ENCODE results near the gene ZDHHC7.
"Not testable (repeated sequence)": the region's sequence is repeated elsewhere in the genome, so short reads cannot be mapped to it uniquely, and the experiment has no call there.

The ZDHHC7 gene

DNA sequence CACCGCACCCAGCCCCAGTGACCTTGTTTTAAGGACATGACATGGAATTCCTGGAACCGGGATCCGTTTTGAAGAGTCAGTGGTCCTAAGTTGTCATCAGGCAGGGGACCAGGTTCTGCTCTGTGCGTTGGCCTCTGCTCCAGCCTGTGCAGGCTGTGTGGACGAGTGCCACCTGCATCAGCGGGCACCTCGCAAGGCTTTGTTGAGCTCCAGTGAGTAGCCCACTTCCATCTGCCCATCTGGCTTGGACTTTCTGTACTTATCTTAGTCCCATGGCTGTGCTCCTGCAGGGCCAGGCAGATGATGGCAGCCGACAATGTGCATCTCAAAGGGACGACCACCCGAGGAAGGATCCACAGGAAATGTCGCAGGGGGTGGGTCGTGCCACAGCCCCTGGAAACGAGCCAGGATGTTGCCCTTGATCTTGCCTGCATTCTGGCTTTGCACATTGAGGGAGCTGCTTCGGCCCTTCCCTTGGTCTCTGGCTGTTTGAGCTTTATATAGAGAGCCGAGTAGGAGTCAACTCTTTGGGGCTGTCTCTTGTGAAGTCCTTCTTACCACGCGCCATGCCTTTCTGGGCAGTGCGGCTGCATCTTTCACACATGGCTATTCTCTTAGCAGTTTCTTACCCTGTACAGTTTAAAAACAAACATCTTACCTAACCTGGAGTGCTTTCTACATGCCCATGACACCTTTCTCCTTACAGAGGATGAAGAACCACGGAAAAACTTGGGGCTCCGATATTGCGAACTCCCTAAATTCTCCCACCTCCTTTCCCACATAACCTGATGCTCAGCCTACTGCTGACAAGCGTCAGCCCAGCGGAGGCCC lies 34.5 kb upstream of the ZDHHC7 start:
- H3K4me3 ChIP-seq (ENCODE audit: low read length) = no peak overlapping the region
- DNase-seq (ENCODE audit: low read depth, low spot score) = no peak

- H3K4me3 ChIP-seq (ENCODE audit: low read length) = no peak overlapping the region
- DNase-seq (ENCODE audit: low read depth, low spot score) = no peak
These were observed 33.7 kb upstream of the ZDHHC7 start for GRCh38 chr16:85045077-85045476.

- no peak overlapping the region for H3K4me3 ChIP-seq (ENCODE audit: low read length)
- DNase-seq (ENCODE audit: low read depth, low spot score) = no peak
These were observed 31.3 kb upstream of the ZDHHC7 start for GRCh38 chr16:85042606-85043005.

DNA sequence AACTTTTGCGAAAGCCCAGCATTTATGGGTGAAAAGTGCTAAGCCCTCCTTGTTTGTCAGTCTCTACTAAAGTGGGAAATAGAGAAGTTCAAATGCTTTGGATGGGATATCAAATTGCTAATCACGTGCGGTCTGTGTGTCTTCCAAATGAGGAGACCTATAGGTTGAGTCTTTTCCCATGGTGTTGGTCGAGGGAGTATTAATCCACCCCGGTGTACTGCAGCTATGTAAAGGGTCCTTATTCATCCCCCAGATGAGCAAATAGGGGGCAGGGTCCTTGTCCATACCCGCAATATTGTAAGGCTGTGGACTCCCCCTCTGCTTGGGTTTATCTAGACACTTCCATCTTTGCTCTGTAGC lies 30.8 kb upstream of the ZDHHC7 start:
- no peak for DNase-seq (ENCODE audit: low read depth, low spot score)
- no peak overlapping the region for H3K4me3 ChIP-seq (ENCODE audit: low read length)

DNA sequence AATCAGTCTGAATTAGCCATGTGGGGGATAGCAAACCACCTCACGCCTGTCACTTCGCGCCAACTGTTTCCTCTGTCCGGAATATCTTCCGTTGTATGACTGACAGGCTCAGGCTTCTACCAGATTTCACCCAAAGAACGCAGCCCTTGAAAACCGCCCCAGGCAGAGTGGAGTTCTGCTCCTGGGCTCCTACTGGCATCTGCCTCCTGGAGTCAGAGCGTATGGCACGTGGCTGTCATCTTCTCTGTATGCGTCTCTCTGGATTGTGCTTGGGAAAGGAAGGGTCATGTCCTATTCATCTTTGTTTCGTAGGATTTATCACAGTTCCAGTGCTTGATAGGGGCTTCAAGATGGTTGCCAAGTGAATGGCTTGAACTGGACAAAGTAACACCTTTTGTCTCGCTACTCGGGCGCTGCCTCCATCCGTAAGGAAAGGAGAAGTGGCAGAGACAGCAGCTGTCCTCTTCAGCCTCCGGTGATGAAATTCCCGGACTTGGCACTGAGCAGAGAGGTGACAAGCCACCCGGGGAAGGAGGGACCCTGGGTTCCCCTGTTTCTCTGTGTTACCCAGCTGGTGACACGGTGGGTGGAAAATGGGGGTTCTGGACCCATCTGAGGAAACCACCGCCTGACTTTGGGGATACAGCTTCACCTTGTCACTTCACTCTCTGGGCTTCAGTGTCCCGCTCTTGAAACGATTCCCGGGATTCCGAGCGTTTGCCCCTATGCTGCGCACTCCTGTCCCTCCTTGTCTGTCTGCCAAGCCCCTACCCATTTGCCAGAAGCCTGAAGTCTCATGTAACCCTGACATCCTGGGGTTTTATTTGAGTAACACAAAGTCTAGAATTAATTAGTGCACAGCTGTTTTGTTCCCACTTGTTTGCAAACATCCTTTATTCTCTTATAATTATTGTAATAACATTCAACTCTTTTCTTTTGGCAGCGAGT lies 30.2 kb upstream of the ZDHHC7 start:
- H3K4me3 ChIP-seq (ENCODE audit: low read length) = no peak overlapping the region
- no peak for DNase-seq (ENCODE audit: low read depth, low spot score)

GRCh38 chr16:85040685-85041084 lies 29.4 kb upstream of the ZDHHC7 start:
- DNase-seq (ENCODE audit: low read depth, low spot score) = no peak
- no peak overlapping the region for H3K4me3 ChIP-seq (ENCODE audit: low read length)

DNA sequence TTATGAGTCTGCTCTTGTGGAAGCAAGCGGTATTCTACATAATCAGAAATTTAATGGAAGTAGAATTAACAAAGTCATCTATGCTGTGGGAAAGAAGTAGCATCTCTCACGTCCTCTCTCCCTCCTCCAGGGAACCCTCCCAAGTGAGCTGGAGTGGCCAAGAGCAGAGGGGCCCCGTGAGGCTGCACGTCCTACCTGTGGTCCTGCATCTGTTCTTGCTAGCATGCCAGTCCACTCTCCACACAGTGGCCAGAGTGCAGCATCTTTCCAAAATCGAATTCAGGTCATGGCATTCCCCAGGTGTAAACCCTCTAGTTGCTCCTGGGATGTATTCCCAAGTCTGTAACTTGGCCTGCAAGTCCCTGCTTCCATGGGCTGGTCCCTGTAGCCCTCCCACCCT lies 26.4 kb upstream of the ZDHHC7 start:
- H3K4me3 ChIP-seq (ENCODE audit: low read length) = no peak overlapping the region

GRCh38 chr16:85037050-85037410 lies 25.7 kb upstream of the ZDHHC7 start:
- no peak for DNase-seq (ENCODE audit: low read depth, low spot score)

More for the DNA sequence above, 26.4 kb upstream of the ZDHHC7 start:
- DNase-seq (ENCODE audit: low read depth, low spot score) = no peak

DNA sequence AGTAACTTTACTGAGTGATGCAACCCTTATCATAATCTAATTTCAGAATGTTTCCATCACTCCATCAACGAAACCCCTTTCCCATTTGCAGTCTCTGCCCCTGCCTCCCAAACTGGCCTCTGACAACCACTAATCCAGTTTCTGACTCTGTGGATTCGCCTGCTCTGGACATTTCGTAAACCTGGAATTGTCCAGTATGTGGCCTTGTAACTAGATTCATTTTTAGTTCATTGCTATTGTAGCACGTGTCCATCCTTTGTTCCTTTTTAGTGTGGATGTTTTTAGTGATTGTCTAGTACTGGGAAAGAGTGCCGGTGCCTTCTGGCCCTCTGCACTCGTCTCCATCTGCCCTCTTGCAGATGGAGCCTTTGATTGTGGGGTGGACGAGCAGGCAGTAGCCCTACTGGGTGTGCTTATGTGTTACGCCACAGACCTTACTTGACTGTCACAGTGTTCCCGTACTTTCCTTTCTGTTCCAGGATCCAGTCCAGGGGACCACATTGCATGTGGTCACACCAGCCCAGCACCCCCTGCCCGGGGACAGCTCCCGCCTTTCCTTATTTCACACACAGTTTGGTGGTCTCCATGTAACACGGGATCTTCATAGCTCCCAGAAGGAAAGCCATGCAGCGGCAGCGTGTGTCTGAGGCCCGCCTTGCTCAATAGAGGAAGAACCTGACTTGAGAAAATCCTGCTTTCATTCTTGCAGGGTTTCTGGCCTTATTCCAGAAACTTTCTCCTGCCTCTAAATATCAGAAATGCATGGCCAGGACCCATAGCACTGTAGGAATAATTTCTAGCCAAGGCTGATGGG lies 25.1 kb upstream of the ZDHHC7 start:
- no peak for DNase-seq (ENCODE audit: low read depth, low spot score)
- no peak overlapping the region for H3K4me3 ChIP-seq (ENCODE audit: low read length)

More at GRCh38 chr16:85037050-85037410, 25.7 kb upstream of the ZDHHC7 start:
- no peak overlapping the region for H3K4me3 ChIP-seq (ENCODE audit: low read length)

- no peak overlapping the region for H3K4me3 ChIP-seq (ENCODE audit: low read length)
- no peak for DNase-seq (ENCODE audit: low read depth, low spot score)
These were observed 23.5 kb upstream of the ZDHHC7 start for GRCh38 chr16:85034591-85035433.

GRCh38 chr16:85033171-85033570 lies 21.8 kb upstream of the ZDHHC7 start:
- no peak for DNase-seq (ENCODE audit: low read depth, low spot score)
- no peak overlapping the region for H3K4me3 ChIP-seq (ENCODE audit: low read length)

- not testable (repeated sequence) for DNase-seq (ENCODE audit: low read depth, low spot score); H3K4me3 ChIP-seq (ENCODE audit: low read length)
These were observed 20.9 kb upstream of the ZDHHC7 start for GRCh38 chr16:85032187-85032586.

- no peak overlapping the region for H3K4me3 ChIP-seq (ENCODE audit: low read length)
- DNase-seq (ENCODE audit: low read depth, low spot score) = no peak
These were observed 20.1 kb upstream of the ZDHHC7 start for GRCh38 chr16:85031451-85031850.

DNA sequence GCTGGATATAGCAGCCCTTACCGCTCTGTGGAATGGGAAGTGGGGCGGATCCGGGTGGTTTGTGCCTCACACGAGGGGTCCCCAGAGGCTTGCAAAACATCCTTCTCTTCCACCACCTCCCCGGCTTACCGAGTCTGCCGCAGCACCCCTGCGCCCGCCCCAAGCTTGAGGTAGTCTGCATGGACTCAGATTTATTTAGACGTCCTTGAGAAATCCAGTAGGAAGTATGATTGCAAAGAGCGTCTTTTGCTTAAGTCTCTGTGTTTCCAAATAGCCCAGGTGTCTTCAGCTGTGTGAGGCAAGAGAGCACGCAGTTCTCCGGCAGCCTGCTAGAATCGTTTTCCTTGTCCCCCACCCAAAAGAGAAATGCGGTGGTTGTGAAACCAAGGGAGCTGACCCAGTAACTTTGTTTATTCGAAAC lies 18.7 kb upstream of the ZDHHC7 start:
- H3K4me3 ChIP-seq (ENCODE audit: low read length) = no peak overlapping the region
- no peak for DNase-seq (ENCODE audit: low read depth, low spot score)

- no peak for DNase-seq (ENCODE audit: low read depth, low spot score)
These were observed 18.1 kb upstream of the ZDHHC7 start for GRCh38 chr16:85029408-85029784.

GRCh38 chr16:85028685-85029407 lies 17.5 kb upstream of the ZDHHC7 start:
- no peak overlapping the region for H3K4me3 ChIP-seq (ENCODE audit: low read length)
- no peak for DNase-seq (ENCODE audit: low read depth, low spot score)

More at GRCh38 chr16:85029408-85029784, 18.1 kb upstream of the ZDHHC7 start:
- H3K4me3 ChIP-seq (ENCODE audit: low read length) = no peak overlapping the region

DNA sequence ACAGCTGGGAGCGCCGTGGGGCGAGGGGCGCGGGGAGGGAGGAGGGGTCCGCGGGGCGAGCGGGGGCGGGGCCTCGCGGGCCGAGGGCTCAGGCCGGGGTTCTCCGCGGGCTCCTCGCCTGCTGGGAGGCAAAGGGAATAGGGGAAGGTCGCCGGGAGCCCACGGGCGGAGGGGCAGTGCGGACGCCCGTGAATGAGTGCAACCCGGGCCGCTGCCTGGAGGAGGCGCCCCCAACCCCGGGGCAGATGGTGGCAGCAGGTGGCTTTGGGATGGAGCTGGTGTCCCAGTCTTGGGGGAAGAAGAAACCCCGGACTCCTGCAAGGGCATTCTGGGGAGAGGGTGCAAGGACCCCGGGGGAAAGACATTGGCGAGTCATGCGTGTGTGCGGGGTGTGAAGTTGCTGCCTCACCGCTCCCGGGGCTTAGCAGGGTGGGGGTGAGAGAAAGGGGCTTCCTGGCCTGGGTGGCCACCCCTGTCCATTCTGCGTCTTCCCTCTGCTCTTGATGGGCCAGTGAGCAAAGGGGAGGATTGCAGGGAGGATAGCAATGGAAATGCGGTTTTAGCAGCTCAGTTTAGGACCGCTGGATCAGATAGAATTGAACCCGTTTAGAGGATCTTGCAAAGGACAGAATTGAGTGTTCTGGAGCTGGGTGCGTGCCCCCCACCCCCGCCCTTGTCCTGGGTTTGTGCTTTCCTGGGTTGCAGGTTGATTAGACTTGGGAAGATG lies 16.8 kb upstream of the ZDHHC7 start:
- DNase-seq (ENCODE audit: low read depth, low spot score) = no peak
- H3K4me3 ChIP-seq (ENCODE audit: low read length) = peak overlapping the region; percentile 55
